ENCODE data around the gene F13A1. TPM values are rescaled to one million over a fixed set of nuclear protein-coding genes. Genes with fewer than 3 reads are reported as not detected.

The F13A1 gene
- total RNA-seq, 4 donors from 2014 or later: 28.8 to 303 (median 117) TPM

DNA sequence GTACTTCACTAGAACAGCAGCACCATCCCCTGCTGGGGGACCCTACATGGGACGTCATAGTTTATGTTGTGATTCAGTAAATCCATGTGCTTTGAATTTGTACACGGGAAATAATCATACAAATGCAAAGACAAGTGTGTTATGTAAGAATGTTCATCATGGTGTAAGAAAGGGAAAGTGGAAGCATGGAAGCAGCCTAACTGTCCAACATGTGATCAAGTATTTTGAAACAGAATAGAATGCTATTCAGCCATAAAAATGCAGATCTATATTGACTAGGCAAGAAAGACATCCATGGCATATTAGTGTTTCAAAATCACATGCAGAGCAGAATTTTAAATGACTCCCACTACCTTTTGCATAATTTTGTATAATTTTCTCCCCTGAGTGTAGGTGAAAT, 117.6 kb downstream of the F13A1 start:
- no peak for ATAC-seq
- no peak overlapping the region for H3K27ac ChIP-seq
- TF ChIP-seq POLR2AphosphoS5 (IDR thresholded peaks at IDR 0.05) (no peak), EP300 (IDR thresholded peaks at IDR 0.05) (no peak), POLR2A (IDR thresholded peaks at IDR 0.05) (no peak)
- TF ChIP-seq, protein P1, sequence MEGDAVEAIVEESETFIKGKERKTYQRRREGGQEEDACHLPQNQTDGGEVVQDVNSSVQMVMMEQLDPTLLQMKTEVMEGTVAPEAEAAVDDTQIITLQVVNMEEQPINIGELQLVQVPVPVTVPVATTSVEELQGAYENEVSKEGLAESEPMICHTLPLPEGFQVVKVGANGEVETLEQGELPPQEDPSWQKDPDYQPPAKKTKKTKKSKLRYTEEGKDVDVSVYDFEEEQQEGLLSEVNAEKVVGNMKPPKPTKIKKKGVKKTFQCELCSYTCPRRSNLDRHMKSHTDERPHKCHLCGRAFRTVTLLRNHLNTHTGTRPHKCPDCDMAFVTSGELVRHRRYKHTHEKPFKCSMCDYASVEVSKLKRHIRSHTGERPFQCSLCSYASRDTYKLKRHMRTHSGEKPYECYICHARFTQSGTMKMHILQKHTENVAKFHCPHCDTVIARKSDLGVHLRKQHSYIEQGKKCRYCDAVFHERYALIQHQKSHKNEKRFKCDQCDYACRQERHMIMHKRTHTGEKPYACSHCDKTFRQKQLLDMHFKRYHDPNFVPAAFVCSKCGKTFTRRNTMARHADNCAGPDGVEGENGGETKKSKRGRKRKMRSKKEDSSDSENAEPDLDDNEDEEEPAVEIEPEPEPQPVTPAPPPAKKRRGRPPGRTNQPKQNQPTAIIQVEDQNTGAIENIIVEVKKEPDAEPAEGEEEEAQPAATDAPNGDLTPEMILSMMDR (IDR thresholded peaks at IDR 0.05): no peak
- no peaks in the 10 kb centered on the region for H3K27me3 ChIP-seq
- peaks cover 0 to 11% (median 0%) of the 10 kb centered on the region in 3 donors for H3K9me3 ChIP-seq
- H3K4me3 ChIP-seq: no peak overlapping the region
- no peaks in the 10 kb centered on the region for H3K36me3 ChIP-seq
- no peaks in the 10 kb centered on the region for H3K4me1 ChIP-seq
- WGBS, 2 donors (ENCODE audit: low coverage in 1 of 2): 58 to 78% methylated on average over 2 of the region's 2 CpGs

DNA sequence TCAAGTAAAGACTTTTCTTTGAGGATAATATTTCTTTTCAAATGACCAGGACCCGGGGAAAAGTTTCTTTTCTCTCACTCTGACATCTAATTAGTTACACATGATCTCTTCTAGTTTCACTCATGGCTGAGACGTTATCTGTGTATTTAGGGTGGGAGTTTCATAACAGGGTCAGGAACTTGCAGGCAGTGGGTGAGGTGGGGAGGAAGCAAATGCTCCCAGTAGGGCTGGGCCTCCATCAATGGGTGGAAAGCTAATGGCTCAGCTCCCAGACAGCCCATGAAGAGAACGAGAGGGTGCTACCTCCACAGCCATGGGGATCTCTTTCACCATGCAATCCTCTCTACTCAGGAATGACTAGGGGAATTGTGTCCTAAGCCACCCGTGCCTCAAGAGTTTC, 119.3 kb downstream of the F13A1 start:
- Histone ChIP-seq H3K4me3 (no peak overlapping the region), H3K4me1 (no peaks in the 10 kb centered on the region), H3K9me3 (no peaks in the 10 kb centered on the region), H3K27me3 (no peaks in the 10 kb centered on the region), H3K36me3 (no peaks in the 10 kb centered on the region), H3K27ac (no peak overlapping the region)
- 38 to 47% methylated on average over 3 to 4 of the region's 4 CpGs for WGBS, 2 donors (ENCODE audit: low coverage in 1 of 2)
- no peak for ATAC-seq
- TF ChIP-seq POLR2A (IDR thresholded peaks at IDR 0.05) (no peak), EP300 (IDR thresholded peaks at IDR 0.05) (no peak), POLR2AphosphoS5 (IDR thresholded peaks at IDR 0.05) (no peak)
- TF ChIP-seq, protein P1 (IDR thresholded peaks at IDR 0.05): no peak

DNA sequence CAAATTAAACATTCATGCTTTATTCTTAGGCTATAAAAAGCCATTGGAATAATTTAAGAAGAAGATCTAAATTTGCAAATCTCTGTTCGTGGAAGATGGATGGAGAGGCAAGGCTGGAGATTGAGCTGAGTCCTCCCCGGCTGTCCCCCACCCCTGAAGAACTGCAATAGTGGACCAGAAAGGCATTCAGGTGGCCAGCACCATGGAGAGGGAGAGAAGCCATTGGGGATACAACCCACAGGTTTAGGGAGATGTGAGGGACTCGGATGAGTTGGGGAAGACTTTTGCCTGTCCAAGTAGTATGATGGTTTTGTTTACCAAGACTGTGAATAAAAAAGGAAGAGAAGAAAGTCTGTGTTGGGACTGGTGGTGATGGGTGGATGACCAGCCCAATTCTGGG, 120.8 kb downstream of the F13A1 start:
- no peak for ATAC-seq
- Histone ChIP-seq H3K27ac (no peak overlapping the region), H3K27me3 (no peaks in the 10 kb centered on the region), H3K4me3 (no peak overlapping the region), H3K36me3 (no peaks in the 10 kb centered on the region), H3K9me3 (no peaks in the 10 kb centered on the region), H3K4me1 (no peaks in the 10 kb centered on the region)
- TF ChIP-seq, protein P1 (IDR thresholded peaks at IDR 0.05): no peak
- TF ChIP-seq POLR2AphosphoS5 (IDR thresholded peaks at IDR 0.05): no peak
- no peak for TF ChIP-seq POLR2A (IDR thresholded peaks at IDR 0.05)
- no peak for TF ChIP-seq EP300 (IDR thresholded peaks at IDR 0.05)
- WGBS, 2 donors (ENCODE audit: low coverage in 1 of 2): 60 to 69% methylated on average over 1 to 3 of the region's 3 CpGs

DNA sequence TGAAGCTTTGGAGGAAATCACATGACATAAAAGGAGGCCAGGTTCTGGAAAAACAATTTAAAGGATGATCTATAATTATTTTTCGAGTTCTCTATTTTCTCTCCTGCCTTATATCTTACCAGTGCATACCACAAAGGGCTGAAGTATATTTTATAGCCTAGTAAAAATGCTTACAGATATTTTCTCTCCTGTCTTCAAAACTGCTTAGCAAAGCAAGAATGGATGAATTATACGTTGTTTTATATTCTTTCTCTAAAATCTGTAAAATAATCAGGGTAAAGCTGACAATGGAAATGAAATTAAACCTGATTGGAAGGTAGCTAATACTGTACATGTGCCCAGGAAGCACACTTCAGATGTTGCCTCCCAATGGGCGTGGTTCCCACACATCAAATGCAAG, 123.7 kb downstream of the F13A1 start:
- Histone ChIP-seq H3K4me3 (no peak overlapping the region), H3K27ac (no peak overlapping the region), H3K36me3 (no peaks in the 10 kb centered on the region), H3K27me3 (peaks cover 10% of the 10 kb centered on the region), H3K4me1 (no peaks in the 10 kb centered on the region), H3K9me3 (no peaks in the 10 kb centered on the region)
- no peak for ATAC-seq
- 47 to 55% methylated on average over 3 of the region's 3 CpGs for WGBS, 2 donors (ENCODE audit: low coverage in 1 of 2)
- TF ChIP-seq, protein P1 (IDR thresholded peaks at IDR 0.05): no peak
- TF ChIP-seq EP300 (IDR thresholded peaks at IDR 0.05): no peak
- TF ChIP-seq POLR2A (IDR thresholded peaks at IDR 0.05): no peak
- TF ChIP-seq POLR2AphosphoS5 (IDR thresholded peaks at IDR 0.05): no peak

DNA sequence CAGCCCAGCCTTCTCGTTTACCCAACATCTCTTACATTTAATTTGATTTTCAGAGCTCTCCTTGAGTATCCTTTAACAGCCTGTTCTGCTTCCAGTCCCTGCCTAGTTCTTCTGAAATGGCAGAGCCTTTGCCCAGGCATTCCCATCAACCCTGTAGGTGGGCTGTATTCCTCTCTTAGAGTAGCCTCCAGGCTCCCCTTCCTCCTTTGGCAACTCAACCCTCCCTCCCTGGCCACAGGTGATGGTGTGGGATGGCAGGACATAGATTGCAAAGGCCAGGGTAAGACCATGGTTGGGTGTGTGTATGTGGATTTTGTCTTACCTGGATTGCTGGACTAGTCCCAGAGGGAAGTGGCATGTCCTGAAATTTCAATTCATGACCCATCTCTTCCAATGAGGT, 125.4 kb downstream of the F13A1 start:
- no peak for TF ChIP-seq POLR2AphosphoS5 (IDR thresholded peaks at IDR 0.05)
- TF ChIP-seq, protein P1 (IDR thresholded peaks at IDR 0.05): no peak
- no peak for TF ChIP-seq POLR2A (IDR thresholded peaks at IDR 0.05)
- no peak for TF ChIP-seq EP300 (IDR thresholded peaks at IDR 0.05)
- Histone ChIP-seq H3K27ac (no peak overlapping the region), H3K27me3 (peaks cover 10% of the 10 kb centered on the region), H3K36me3 (no peaks in the 10 kb centered on the region), H3K4me1 (no peaks in the 10 kb centered on the region), H3K9me3 (no peaks in the 10 kb centered on the region), H3K4me3 (no peak overlapping the region)
- ATAC-seq: no peak
- WGBS, 2 donors (ENCODE audit: low coverage in 1 of 2): 67 to 100% methylated on average over 1 of the region's 1 CpG

Measured in gastroesophageal sphincter (tissue), 4 donors.